DMS53 (cell line): ENCODE measurements around the gene CYP26B1.

ENCODE experiments used
- DNase-seq: peaks from one replicate; lab custom pipeline; 2025; lab: John Stamatoyannopoulos, UW

Gene CYP26B1

DNA sequence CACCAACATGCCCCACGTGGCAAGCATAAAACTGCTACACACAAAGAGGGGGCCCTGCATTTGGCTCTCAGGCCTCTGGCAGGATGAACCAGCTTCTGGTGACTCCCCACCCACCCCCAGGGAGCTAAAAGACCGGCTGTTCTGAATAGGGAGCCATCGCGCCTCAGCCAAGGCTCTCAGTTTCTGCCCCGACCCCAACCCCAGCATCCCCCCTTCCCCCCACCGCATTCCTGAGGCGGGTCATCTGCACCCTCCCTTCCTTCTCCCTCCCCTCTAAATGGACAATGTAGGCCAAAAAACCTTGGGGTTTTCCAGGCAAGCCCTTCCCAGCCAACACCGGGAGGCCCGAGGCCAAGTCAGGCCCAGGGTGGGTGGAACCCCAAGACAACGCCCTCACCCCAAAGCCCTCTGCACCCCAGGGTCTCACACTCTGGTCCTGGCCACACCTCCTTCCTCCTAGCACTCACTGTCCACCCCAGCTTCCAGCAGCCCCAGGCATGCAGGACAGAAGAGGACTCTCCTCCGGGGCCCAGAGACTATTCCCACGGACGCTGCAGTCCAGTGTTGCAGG is 5.7 kb downstream of the CYP26B1 start:
- DNase-seq, result no peak

DNA sequence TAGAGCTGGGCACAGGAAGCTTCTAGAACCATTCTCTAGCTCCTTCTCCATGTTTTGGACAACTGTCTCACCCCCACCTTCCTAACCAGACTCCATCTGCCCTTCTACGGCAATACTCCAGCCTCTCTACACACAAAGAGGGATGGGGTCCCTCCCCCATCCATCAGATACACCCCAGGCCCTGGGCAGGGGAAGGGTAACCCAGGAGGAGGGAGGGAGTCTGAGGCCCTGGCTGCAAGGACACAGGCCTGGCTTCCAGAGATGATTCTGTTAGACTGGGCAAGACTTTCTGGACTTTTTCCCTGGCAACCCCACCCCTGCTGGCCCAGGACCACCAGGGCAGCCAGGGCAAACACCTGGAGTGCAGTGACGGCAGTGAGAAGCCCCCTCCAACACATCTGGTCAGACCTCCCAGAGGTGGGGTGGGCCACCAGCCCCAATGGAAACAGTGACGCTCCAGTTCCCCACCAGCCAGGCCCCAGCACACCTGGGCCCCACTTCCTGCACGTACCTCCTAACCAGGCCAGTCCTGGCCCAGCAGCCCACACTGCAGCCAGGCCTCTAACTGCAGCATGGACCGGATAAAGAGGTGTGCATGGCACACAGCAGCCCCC is 6.5 kb downstream of the CYP26B1 start:
- no peak for DNase-seq

DNA sequence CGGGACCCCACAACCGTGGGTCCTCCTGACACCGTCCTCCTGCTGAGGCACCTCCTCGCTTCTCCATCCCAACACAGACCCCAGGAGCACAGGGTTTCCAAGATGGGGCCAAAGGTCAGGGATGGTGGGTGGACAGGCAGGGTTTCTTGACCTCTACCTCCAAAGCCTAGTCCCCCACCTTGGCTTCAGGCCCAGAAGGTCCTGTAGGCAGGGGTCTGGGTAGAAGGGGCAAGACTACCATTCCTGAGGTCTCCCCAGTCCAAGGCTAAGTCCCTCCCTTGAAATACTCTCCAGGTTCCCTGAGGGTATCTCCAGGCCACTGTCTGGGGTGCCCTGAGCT is 7.1 kb downstream of the CYP26B1 start:
- no peak for DNase-seq

GRCh38 chr2:72139874-72140620 is 7.6 kb downstream of the CYP26B1 start:
- DNase-seq, result no peak

DNA sequence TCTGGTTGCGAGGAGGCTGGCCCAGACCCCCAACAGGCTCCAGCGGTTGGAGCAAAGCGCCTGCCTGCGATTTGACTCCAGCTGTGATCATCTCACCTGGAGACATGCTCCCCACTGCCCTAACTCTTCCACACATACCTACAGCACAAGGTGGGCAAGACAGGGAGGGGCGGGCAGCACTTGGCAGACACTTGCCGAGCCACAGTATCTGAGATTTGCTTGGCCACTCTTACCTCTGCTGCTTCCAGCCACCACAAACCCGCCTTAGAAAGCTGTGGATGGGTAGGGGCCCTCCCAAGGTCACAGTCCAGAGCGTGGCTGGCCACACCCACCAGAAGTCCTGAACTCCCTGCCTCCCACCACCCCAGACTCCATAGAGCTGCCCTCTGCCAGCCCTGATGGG is 8.2 kb downstream of the CYP26B1 start:
- no peak for DNase-seq

GRCh38 chr2:72138921-72139381 is 8.7 kb downstream of the CYP26B1 start:
- no peak for DNase-seq

DNA sequence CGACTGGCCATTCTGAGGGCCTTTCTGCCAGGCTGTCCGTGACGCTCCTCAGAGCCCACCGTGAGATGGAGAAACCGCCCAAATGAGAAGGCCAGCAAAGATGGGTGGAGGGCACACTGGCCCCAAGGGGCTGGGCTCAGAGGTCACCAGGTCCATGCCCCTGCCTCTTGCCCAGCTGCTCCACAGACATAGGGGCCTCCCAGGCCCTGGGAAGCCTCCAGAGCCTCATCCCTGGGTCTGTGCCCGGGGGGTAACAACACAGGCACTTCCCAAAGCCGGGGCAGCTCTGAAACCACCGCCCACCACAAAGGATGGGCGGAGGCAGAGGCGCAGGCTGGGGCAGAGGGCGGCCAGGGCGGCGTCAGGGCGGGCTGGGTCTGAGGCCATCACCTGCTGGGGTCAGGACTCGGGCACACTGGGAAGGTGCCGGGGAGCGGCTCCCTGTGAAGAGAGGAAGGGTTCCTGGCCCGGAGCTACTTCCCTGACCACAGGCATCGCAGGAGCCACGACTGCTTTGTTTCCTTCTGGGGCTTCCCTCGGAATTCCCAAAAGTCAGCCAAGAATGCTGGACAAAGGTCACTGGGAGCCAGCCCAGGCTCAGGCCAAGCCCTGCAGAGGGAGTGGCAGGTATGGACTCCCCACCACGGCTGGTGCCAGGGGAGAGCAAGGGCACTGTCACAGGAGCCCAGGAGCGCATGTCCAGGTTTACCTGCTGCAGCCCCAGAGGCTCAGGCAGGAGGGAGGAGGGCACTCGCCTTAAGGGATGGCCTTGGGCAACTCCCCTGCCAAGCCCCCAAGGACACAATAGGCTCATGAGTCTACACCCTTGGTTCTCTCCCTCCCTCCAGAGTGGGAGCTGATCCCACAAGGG is 9.4 kb downstream of the CYP26B1 start:
- no peak for DNase-seq

DNA sequence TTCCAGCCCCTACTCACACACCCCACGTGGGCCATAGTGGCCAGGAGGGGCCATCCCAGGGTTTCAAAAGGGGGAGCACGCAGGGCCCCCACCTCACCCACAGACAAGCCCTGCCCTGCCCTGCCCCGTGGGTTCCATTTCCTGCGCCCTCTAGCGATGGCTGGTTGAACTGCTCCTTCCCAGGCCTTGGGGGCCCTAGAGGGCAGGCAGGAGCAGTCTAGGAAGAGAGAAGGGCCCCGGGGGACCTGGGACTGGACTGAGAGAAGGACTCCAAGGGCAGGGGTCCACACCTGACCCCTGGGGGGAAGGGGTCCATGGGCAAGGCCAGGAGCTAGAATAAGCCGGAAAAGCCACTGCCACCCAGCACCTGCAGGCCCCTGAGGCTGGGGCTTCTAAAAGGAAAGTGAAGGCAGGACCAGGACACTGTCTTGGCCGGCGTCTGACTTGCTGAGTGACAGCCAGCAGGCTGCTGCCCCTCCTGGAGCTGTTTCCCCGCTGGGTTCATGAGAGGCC is 10.1 kb downstream of the CYP26B1 start:
- peak; percentile 75 for DNase-seq

GRCh38 chr2:72136933-72137497 is 10.6 kb downstream of the CYP26B1 start:
- no peak for DNase-seq

DNA sequence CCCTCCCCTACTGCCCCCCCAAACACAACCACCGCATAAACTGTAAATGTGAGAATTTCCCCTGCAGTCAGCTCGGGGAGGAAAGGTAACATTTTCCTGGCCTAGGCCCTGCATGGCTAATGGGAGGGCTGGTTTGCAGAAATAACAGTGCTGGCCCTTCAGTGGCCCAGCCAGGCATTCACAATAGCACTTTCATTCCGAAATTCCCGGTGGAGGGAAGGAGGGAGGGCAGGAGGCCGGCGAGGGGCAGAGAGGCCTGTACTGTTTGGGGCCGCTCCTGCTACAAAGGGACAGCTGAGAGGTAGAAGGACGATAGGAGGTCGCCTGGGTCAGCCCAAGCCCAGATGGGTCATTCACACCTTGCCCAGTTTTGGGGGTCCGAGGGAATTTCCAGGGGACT is 11.3 kb downstream of the CYP26B1 start:
- no peak for DNase-seq

DNA sequence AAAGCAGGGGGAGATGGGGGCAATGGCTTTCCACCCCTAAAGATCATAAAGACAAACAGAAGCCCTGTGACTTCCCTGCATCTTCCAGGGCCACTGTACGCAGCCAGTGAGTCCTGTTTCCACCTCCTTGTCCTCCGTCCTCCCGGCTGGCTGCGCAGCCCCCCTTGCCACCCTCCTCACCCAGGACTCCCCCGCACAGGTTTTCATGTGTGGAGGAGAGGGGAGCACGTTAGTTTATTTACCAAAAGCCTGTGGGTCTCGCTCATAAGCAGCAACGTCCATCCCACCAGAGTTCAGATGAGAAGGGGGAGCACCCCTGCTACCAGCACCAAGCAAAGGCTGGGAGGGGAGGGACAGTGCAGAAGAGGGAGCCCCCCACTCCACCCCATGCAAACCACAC is 11.7 kb downstream of the CYP26B1 start:
- DNase-seq, result no peak

DNA sequence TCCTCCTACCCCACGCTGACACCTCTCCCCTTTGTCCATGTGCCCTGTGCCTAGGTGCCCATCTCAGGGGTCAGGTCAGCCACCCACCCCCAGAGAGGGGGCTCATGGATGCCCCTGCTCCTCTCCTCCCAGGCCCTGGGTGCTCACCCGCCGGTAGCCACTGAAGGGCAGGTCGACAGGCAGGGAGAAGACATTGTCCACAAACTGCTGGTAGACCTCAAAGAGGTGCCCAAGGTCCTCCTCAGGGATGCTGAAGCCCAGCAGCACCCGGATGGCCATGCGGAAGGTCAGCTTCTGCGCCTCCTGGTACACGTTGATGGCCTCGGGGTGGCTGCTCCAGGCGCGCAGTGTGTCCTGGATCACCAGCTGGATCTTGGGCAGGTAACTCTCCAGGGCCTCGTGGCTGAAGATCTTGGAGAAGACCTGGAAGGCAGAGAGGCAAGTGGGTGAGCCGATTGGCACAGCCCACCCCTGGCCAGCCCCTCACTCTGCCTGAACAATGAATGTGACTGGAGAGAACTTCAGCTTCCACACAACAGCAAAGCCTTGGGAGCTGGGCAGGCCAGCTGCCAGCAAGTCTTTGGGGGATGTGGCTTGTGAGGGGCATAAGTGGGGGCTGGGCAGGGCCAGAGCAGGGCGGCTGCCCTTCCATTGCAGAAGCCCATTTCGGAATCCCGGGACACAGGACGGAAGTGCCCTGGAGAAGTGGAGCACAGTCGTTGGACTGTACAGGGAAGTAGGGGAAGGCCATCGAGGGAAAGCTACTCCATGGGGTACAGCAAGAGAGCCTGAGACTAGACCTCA is 12.5 kb downstream of the CYP26B1 start:
- DNase-seq, result no peak

DNA sequence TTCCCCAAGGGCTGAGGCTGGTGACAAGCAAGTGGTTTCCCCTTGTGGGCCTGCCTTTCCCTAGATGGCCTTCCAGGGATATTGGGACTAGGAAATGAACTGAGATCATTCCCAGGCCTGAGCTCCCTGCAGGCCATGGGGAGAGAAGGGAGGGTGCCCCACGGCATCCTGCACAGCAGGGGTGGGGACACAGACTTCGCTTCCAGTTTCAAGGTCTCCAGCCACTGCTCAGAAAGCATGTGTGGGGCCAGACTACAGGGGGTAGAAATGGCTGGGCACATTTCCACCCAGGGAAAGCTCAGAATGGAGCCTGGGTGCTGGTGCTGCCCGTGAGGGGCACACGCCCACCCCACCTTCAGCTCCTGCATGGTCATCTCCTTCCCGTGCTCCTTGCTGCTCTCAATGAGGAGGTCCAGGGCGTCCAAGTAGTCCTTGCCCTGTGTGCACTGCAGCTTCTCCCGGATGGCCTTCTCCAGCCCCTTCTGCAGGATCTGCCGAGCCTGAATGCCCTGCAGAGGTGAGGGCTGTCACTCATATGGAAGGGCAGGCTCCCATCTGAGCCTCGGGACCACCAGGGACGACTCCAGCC is 13.2 kb downstream of the CYP26B1 start:
- no peak for DNase-seq

- no peak for DNase-seq
These were observed 13.8 kb downstream of the CYP26B1 start for GRCh38 chr2:72133721-72134407.

GRCh38 chr2:72132981-72133720 is 14.5 kb downstream of the CYP26B1 start:
- no peak for DNase-seq

- no peak for DNase-seq
These were observed 15.5 kb downstream of the CYP26B1 start for GRCh38 chr2:72131916-72132841.

DNA sequence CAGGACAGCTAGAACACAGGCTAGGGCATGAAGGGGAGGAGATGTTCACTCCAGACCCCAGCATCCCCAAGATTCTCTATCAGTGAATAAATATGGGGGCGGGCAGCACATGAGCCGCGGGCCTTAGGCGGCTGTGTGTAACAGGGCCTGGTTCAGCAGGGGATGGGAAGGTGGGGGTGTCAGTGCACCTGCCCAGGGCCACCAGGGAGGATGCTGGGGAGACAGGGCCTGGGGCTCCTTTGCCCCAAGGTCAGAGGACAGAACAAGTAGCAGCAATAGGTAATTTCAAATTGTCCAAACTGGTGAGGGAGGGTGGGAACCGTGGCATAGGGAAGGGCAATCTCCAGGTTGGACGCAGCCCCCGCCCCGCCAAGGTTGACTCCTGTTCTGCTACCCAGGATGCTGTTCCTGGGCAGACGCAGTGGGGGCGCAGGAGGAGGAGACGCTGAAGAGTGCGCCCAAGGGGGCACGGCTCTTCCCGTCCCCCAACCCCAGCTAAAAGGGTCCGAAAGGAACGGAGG is 16.2 kb downstream of the CYP26B1 start:
- no peak for DNase-seq
